Transverse colon (tissue), 4 donors: ENCODE results near the gene TRABD2B.

ENCODE experiments used
- POLR2A ChIP-seq: fragments of 450-650 bp; IDR thresholded peaks from one replicate; pipeline ENCODE4 v1.6.1; 2016; ENCODE audit warnings: antibody characterized with exemption, mild to moderate bottlenecking, moderate library complexity
- POLR2AphosphoS5 ChIP-seq, 3 donors: sonication (generic); formaldehyde crosslinking; IDR thresholded peaks; one replicate each; pipeline ENCODE4 v1.6.1; 2016; ENCODE audit warnings: antibody characterized with exemption in 3 of 3
- TF ChIP-seq, protein P1 (sequence below), 5 experiments: fragments of 200-600 bp in 3 of 5; fragments of 450-650 bp in 2 of 5; sonication (generic) in 3 of 5; IDR thresholded peaks; 1 replicate in 2 of 5; 2 replicates in 3 of 5; pipeline ENCODE4 v1.5.1; 2016 to 2017; ENCODE audit warnings: antibody characterized with exemption in 5 of 5, inconsistent platforms in 3 of 5, mild to moderate bottlenecking in 2 of 5, moderate library complexity in 1 of 5

DNA sequence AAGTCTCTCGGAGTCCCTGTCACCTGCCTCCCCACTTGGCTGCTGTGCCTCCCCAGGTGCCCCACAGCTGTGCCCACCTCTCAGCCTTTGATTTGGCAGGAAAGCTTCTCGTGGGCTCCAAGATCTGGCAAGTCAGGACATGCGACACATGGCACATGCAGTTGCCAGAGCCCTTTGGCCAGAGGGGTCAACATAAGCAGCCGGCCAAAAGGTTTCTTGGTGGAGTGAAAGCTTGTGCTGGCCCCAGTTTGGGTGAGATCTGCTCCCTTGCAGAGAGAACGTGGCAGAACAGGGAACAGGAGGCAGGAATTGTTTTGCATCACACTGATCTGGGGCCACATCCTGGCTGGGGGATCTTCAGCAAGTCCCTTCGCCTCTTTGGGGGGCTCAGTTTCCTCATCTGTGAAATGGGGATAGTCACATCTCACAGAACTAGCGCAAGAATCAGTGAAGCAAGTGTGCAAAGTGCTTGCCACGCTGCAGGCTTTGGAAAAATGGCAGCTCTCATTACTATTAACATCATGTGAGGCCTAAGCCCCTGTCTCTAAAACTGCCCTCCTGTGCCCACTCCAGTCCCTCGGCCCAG, 232.6 kb downstream of the TRABD2B start:
- TF ChIP-seq POLR2A, result no peak
- TF ChIP-seq, protein P1, sequence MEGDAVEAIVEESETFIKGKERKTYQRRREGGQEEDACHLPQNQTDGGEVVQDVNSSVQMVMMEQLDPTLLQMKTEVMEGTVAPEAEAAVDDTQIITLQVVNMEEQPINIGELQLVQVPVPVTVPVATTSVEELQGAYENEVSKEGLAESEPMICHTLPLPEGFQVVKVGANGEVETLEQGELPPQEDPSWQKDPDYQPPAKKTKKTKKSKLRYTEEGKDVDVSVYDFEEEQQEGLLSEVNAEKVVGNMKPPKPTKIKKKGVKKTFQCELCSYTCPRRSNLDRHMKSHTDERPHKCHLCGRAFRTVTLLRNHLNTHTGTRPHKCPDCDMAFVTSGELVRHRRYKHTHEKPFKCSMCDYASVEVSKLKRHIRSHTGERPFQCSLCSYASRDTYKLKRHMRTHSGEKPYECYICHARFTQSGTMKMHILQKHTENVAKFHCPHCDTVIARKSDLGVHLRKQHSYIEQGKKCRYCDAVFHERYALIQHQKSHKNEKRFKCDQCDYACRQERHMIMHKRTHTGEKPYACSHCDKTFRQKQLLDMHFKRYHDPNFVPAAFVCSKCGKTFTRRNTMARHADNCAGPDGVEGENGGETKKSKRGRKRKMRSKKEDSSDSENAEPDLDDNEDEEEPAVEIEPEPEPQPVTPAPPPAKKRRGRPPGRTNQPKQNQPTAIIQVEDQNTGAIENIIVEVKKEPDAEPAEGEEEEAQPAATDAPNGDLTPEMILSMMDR (IDR thresholded peaks at IDR 0.05), result no peak
- TF ChIP-seq POLR2AphosphoS5 (IDR thresholded peaks at IDR 0.05), result no peak
